HG03571 (cell line): Measurements from ENCODE around the gene MLXIP.
"Not testable (repeated sequence)": the region's sequence is repeated elsewhere in the genome, so short reads cannot be mapped to it uniquely, and the experiment has no call there.

Experiments
- ATAC-seq: cut with Tn5 transposase; IDR thresholded peaks from one replicate; pipeline ENCODE4 v1.9.1; 2021; ENCODE audit not compliant: unreplicated experiment

MLXIP gene

GRCh38 chr12:122078141-122079032, at the start of gene MLXIP:
MLXIP (plus strand) TSS chr12:122078756; CDS start chr12:122078854, 98 bp downstream.
- ATAC-seq = peak; percentile 84

DNA sequence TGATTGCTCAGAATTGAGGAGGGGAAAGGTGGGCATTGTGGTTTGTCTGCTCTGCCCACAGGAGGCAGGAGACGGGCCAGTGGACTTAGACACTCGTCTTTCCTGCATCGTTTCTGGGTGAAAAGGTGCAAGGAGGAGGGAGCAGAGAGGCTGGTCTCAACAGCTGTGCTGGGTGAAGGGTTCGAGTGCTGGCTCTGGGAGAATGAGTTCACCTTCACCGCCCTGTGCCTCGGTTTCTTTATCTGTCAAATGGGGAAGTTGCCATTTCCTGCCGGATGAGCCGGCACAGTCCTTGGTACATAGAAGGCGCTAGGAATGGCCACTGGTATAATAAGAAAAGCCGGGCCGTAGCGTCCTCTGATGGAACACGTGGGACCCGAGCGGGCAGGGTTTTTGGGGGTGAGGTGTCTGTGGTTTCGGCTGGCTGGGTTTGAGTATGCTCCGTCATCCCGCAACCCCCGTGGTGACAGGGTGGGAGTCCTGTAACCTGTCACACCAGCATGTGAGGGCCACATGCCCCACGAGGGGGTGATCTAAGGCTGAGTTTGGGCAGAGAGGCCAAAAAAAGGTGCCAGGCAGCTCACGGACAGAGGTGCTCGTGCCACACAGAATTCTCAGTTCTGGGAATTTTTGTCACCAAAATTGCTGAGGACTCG, 49.5 kb upstream of the MLXIP start:
- ATAC-seq = no peak

GRCh38 chr12:122029620-122030423, 48.7 kb upstream of the MLXIP start:
- no peak for ATAC-seq

DNA sequence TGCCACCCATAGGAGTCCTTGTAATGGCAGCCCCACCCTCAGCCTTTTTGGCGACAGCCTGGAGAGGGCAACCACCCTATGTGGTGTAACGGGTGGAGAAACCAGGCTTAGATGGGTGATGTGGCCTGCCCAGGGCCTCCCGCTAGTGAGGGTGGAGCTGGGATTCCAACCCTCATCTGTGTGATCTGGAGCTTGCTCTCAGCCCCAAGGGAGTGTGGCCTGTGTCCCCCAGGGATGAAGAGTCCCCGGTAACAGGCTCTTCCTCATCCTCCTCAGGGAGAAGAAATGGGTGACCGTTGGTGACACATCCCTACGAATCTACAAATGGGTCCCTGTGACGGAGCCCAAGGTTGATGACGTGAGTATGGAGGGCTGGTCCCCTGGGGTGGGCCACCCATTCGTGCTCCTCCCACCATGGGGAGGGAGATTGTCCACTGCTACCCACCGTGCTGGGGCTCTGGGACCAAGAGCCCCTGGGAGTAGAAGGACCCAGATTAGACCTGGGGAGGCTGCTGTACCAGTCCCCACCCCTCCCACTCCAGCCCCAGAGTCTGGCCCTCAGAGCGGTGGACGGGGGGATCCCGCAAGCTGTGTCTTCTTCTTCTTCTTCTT, 48.0 kb upstream of the MLXIP start:
- no peak for ATAC-seq

GRCh38 chr12:122031342-122032216, 47.0 kb upstream of the MLXIP start:
- ATAC-seq = no peak

- ATAC-seq = no peak
Measured at GRCh38 chr12:122032580-122032979, 46.0 kb upstream of the MLXIP start.

DNA sequence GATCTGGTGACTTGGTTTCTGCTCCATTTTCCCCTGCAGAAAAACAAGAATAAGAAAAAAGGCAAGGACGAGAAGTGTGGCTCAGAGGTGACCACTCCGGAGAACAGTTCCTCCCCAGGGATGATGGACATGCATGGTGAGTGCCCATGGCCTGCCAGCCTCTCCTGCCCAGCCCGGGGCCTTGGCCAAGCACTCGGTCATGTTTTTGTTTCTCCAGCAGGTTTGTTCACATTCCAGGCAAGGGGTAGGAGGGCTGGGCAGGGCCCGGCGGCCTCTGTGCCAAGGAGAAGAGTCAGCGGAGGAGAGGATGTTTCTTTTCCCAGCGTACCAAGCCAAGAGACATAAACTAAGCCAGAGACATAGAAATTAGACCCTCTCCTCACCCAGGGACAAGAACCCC, 43.3 kb upstream of the MLXIP start:
- no peak for ATAC-seq

- no peak for ATAC-seq
Measured at GRCh38 chr12:122036153-122036552, 42.4 kb upstream of the MLXIP start.

GRCh38 chr12:122040579-122041386, 37.8 kb upstream of the MLXIP start:
- no peak for ATAC-seq

DNA sequence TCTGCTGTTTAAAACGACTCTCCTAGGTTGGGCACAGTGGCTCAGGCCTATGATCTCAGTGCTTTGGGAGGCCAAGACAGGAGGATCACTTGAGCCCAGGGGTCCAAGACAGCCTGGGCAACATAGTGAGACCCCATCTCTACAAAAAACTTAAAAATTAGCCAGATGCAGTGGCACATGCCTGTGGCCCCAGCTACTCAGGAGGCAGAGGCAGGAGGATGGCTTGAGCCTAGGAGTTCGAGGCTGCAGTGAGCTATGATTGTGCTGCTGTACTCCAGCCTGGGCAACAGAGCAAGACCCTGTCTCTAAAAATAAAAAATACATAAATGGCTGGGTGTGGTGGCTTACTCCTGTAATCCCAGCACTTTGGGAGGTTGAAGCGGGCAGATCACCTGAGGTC, 37.1 kb upstream of the MLXIP start:
- not testable (repeated sequence) for ATAC-seq

DNA sequence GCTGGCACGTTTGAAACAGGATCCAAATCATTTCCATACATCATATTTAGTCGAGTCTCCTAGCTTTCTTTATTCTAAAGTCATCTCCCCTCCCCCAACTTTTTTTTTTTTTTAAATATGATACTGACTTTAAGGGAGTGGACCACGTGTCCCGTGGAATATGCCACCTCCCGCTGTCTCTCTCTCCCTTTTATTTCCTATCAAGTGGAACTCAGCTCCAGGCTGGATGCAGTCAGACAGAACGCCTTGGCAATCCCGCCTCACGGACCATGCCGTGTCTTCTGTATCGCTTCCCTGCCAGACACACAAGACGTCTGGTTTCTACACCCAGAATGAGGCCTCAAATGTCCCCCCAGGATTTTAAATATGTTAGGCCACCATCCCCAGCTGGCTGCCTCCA, 35.6 kb upstream of the MLXIP start:
- no peak for ATAC-seq

- no peak for ATAC-seq
Measured at GRCh38 chr12:122043476-122043875, 35.1 kb upstream of the MLXIP start.

- no peak for ATAC-seq
Measured at GRCh38 chr12:122045262-122045661, 33.3 kb upstream of the MLXIP start.

DNA sequence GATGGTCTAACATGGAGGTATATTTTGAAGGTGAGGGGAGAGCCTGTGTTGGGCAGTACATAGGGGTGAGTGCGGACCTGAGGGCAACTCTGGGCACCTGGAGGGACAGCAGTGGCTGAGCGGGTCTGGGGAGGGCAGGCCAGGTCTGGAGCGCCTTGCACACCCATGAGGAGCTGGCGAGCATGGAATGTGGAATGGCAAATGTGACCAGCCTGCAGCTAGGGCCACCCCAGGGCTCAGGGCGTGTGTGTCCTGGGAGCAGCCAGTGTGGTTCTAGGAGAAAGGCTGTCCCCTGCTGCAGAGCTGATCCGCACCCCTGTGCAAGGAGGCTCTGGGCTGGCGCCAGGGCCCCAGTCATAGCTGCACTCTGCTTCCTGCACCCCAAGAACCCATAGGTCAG, 32.4 kb upstream of the MLXIP start:
- ATAC-seq = no peak

DNA sequence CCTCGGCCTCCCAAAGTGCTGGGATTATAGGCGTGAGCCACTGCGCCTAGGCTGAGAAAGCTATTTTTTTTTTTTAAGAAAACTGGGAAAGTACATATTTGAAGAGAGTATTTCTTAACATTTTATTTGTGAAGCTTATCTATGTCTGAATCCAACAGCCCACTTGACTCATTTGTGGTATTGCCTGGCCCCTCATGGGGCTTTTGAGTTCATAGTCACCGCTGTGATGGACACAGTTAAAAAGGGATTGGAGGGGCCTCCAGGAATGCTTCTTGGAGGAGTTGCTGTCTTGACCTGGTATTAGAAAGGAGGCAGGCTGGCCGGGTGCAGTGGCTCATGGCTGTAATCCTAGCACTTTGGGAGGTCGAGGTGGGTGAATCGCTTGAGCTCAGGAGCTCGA, 30.4 kb upstream of the MLXIP start:
- no peak for ATAC-seq

GRCh38 chr12:122049827-122050226, 28.7 kb upstream of the MLXIP start:
- no peak for ATAC-seq

GRCh38 chr12:122050706-122051105, 27.9 kb upstream of the MLXIP start:
- no peak for ATAC-seq

- no peak for ATAC-seq
Measured at GRCh38 chr12:122051231-122051876, 27.2 kb upstream of the MLXIP start.

DNA sequence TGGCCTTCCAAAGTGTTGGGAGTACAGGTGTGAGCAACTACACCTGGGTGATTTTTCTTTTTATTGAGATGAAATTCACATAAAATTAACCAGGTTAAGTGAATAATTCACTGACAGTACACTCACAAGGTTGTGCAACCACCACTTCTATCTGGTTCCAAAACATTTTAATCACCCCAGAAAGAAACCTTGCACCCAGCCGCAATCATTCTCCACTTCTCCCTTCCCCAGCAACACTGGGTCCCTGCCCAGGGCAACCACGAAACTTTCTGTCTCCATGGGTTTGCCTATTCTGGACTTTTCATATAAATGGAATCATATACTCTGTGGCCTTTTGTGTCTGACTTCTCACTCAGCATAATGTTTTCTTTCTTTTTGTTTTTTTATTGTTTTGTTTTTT, 26.3 kb upstream of the MLXIP start:
- no peak for ATAC-seq
